D721Med (cell line): ENCODE measurements around the gene ITPR3.

Source experiments
- DNase-seq: peaks from one replicate; pipeline ENCODE4 v3.0.0; 2011; ENCODE audit warnings: low spot score; ENCODE audit not compliant: insufficient read length
- FAIRE-seq: peaks from 2 replicates; lab custom pipeline; 2011; peaks lifted over from hg19 to GRCh38; lab: Jason Lieb, UNC
- CTCF ChIP-seq: IDR thresholded peaks from 2 replicates; pipeline ENCODE4 v1.5.1; 2012; ENCODE audit warnings: mild to moderate bottlenecking, control low read depth; ENCODE audit not compliant: insufficient read depth; ENCODE audit errors: missing control alignments

The ITPR3 gene

DNA sequence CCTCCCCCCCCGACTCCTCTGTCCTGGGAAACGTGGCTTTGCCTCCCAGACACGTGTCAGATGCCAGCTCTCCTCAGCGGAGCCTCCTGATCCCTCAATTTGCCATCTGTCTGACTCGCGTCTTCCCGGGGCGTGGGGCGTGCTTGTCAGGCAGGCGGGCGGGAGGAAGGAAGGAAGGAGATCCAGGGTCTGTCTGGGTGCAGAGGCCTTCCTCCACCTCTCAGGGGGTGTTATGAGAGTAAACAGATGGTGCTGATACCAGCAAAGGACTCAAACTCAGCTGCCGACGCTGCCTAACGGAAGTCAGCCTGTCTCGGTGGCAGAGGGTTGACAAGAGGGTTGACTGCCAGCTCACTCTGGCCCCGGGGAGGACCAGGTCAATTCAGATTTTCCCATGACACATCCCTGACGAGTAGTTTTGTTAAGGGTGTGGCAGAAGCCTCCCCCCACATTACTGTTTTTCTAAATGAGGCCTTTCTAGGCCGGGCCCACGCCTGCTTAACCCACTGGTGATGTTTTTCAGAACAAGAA lies 73.3 kb downstream of the ITPR3 start:
- peak; percentile 86 for DNase-seq
- TF ChIP-seq CTCF: no peak
- FAIRE-seq: no peak

GRCh38 chr6:33694977-33695376 lies 73.9 kb downstream of the ITPR3 start:
- FAIRE-seq (no peak), DNase-seq (no peak)
- TF ChIP-seq CTCF: no peak

DNA sequence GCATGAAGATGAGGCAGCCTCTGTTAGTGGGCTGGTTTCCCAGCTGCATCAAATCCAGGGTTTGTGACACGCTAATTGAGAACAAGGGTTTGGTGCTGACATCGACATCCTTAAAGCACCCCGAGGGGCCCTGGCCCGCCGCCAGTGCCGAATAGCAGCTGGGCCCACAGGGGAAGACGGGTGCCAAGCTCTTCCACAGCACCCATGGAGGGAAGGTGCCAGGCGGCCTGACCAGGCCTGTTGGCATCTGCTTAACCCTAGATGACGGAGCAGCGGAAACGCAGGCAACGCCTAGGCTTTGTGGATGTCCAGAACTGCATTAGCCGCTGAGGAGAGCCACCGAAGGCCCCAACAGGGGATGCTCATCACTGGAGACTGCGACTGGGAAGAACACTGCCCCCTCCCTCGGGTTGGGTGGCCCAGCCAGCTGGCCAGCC lies 74.3 kb downstream of the ITPR3 start:
- TF ChIP-seq CTCF: no peak
- DNase-seq: no peak
- no peak for FAIRE-seq

GRCh38 chr6:33696076-33696475 lies 75.0 kb downstream of the ITPR3 start:
- DNase-seq: no peak
- FAIRE-seq: no peak
- TF ChIP-seq CTCF: no peak

GRCh38 chr6:33696548-33697518 lies 75.7 kb downstream of the ITPR3 start:
- no peak for FAIRE-seq
- DNase-seq: peak; percentile 21
- no peak for TF ChIP-seq CTCF

DNA sequence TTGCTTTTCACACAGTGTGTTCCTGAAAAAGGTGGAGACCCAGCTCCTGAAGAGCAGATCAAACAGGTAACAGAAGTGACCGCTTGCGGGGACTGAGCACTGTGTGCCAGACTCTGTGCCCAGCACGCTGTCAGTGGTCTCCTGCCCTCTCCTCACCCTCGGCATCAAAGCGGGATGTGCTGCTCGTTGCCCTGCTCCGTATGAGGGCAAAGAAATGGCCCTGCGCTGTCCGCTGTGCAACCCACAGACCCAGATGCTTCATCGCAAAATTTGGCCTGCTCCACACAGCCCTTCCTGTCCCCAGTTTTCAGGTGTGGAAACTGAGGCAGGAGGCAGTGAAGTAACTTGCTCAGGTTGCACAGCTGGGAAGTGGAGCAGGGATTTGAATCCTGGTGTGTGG lies 76.7 kb downstream of the ITPR3 start:
- DNase-seq: no peak
- no peak for TF ChIP-seq CTCF

GRCh38 chr6:33698494-33698893 lies 77.4 kb downstream of the ITPR3 start:
- FAIRE-seq: no peak
- no peak for DNase-seq
- no peak for TF ChIP-seq CTCF

More for the DNA sequence above, 76.7 kb downstream of the ITPR3 start:
- FAIRE-seq: no peak
